Measurements from ENCODE around the gene KBTBD2.
"Not testable (repeated sequence)": the region's sequence is repeated elsewhere in the genome, so short reads cannot be mapped to it uniquely, and the experiment has no call there.

The KBTBD2 gene

GRCh38 chr7:32891043-32891799 lies at the start of gene KBTBD2:
TSS of gene KBTBD2 (minus strand) at chr7:32891760. CDS start at chr7:32879604, 12,156 bp downstream.
- peak; percentile 89 for DNase-seq

- DNase-seq = no peak
These were observed 49.6 kb upstream of the KBTBD2 start for GRCh38 chr7:32941181-32941580.

- DNase-seq = no peak
These were observed 46.0 kb upstream of the KBTBD2 start for GRCh38 chr7:32937344-32938174.

GRCh38 chr7:32936689-32937088 lies 45.1 kb upstream of the KBTBD2 start:
- DNase-seq = no peak

GRCh38 chr7:32935558-32935957 lies 44.0 kb upstream of the KBTBD2 start:
- no peak for DNase-seq

- DNase-seq = no peak
These were observed 38.8 kb upstream of the KBTBD2 start for GRCh38 chr7:32930378-32930777.

GRCh38 chr7:32929430-32930143 lies 38.0 kb upstream of the KBTBD2 start:
- no peak for DNase-seq

- no peak for DNase-seq
These were observed 37.3 kb upstream of the KBTBD2 start for GRCh38 chr7:32928785-32929298.

- DNase-seq = no peak
These were observed 30.3 kb upstream of the KBTBD2 start for GRCh38 chr7:32921896-32922295.

GRCh38 chr7:32916994-32917393 lies 25.4 kb upstream of the KBTBD2 start:
- not testable (repeated sequence) for DNase-seq

GRCh38 chr7:32916006-32916405 lies 24.4 kb upstream of the KBTBD2 start:
- DNase-seq = no peak

GRCh38 chr7:32915041-32915536 lies 23.5 kb upstream of the KBTBD2 start:
- DNase-seq = peak; percentile 16

- DNase-seq = no peak
These were observed 22.6 kb upstream of the KBTBD2 start for GRCh38 chr7:32914184-32914583.

GRCh38 chr7:32910195-32910594 lies 18.6 kb upstream of the KBTBD2 start:
- DNase-seq = no peak

GRCh38 chr7:32905175-32905662 lies 13.7 kb upstream of the KBTBD2 start:
- peak; percentile 94 for DNase-seq

- DNase-seq = no peak
These were observed 10.1 kb upstream of the KBTBD2 start for GRCh38 chr7:32901629-32902028.

GRCh38 chr7:32900433-32900995 lies 9.0 kb upstream of the KBTBD2 start:
- DNase-seq = no peak

GRCh38 chr7:32897376-32897775 lies 5.8 kb upstream of the KBTBD2 start:
- DNase-seq = not testable (repeated sequence)

GRCh38 chr7:32896564-32897347 lies 5.2 kb upstream of the KBTBD2 start:
- no peak for DNase-seq

- DNase-seq = no peak
These were observed 2.6 kb upstream of the KBTBD2 start for GRCh38 chr7:32894171-32894570.

- DNase-seq = no peak
These were observed 2.2 kb upstream of the KBTBD2 start for GRCh38 chr7:32893722-32894121.

- DNase-seq = peak; percentile 44
These were observed 1.6 kb upstream of the KBTBD2 start for GRCh38 chr7:32893207-32893524.
